ENCODE results near the gene WDR93. TPM values are rescaled to one million over a fixed set of nuclear protein-coding genes. Genes with fewer than 3 reads are reported as not detected.

The WDR93 gene
- total and polyA plus RNA-seq, 2 donors (not counting 1 experiment from before 2014, with no cell fraction given): 0.12 TPM; not detected in 1

GRCh38 chr15:89656116-89656815 lies 34.3 kb upstream of the WDR93 start:
- Histone ChIP-seq H2AFZ (ENCODE audit: insufficient read depth, low read depth, low read length, poor library complexity, severe bottlenecking) (no peak overlapping the region), H3K4me1 (ENCODE audit: control insufficient read depth in 2 of 2, insufficient read depth in 2 of 2, low read length in 2 of 2) (peaks cover 10% of the 10 kb centered on the region in 2 donors), H3K27ac (ENCODE audit: low read length in 2 of 2) (no peak overlapping the region), H4K20me1 (ENCODE audit: control insufficient read depth, insufficient read depth, low read length, poor library complexity, severe bottlenecking) (no peaks in the 10 kb centered on the region), H3K36me3 (replicated peaks in 1 of 2; ENCODE audit: control extremely low read depth in 1 of 2, control insufficient read depth in 1 of 2, extremely low read depth in 1 of 2, insufficient read depth in 2 of 2, low read length in 1 of 2) (no peaks in the 10 kb centered on the region), H3K9me3 (ENCODE audit: control extremely low read depth in 1 of 3, control insufficient read depth in 2 of 3, insufficient read depth in 1 of 3, low read length in 2 of 3) (peaks cover 0 to 6% (median 0%) of the 10 kb centered on the region in 3 donors), H3K9ac (ENCODE audit: low read length) (no peak overlapping the region), H3K27me3 (replicated peaks in 1 of 4; ENCODE audit: control extremely low read depth in 1 of 4, control insufficient read depth in 3 of 4, insufficient read depth in 4 of 4, low read length in 3 of 4) (peaks cover 0 to 28% (median 17%) of the 10 kb centered on the region in 4 experiments), H3K79me2 (ENCODE audit: control insufficient read depth, insufficient read depth, low read length) (no peaks in the 10 kb centered on the region), H3K4me3 (ENCODE audit: control extremely low read depth in 1 of 5, extremely low read depth in 1 of 5, insufficient read depth in 1 of 5, low read depth in 2 of 5, low read length in 4 of 5) (no peak overlapping the region), H3K4me2 (replicated peaks; ENCODE audit: low read depth, low read length, poor library complexity, severe bottlenecking) (no peak overlapping the region)
- POLR2A ChIA-PET: no interaction called here
- H3K27me3 Mint-ChIP-seq: peaks cover 60% of the 10 kb centered on the region
- no peaks in the 10 kb centered on the region for H3K9me3 Mint-ChIP-seq (ENCODE audit: insufficient read depth)
- H3K4me3 Mint-ChIP-seq: peak overlapping the region; percentile 78
- DNase-seq (no peak), ATAC-seq (ENCODE audit: low read depth) (no peak)
- H3K4me1 Mint-ChIP-seq: peaks cover 11% of the 10 kb centered on the region
- TF ChIP-seq EZH2 (IDR thresholded peaks at IDR 0.05; ENCODE audit: borderline replicate concordance, insufficient read depth, low read depth, low read length, poor library complexity, severe bottlenecking): no peak
- no peak for TF ChIP-seq CTCF (IDR thresholded peaks at IDR 0.05)
- no peak overlapping the region for H3K27ac Mint-ChIP-seq
- intact Hi-C loops (cut with micrococcal nuclease): no loop called here
- WGBS (ENCODE audit: insufficient coverage): 95% methylated on average over 4 of the region's 7 CpGs
- CTCF ChIA-PET: interaction anchor here (0.5 kb wide), 1 partner anchor 695 kb away, joined by 5 read pairs; no protein-coding TSS in a partner anchor

- intact Hi-C loops (cut with micrococcal nuclease): no loop called here
- POLR2A ChIA-PET: no interaction called here
- peaks cover 70% of the 10 kb centered on the region for H3K27me3 Mint-ChIP-seq
- H3K4me3 Mint-ChIP-seq: no peak overlapping the region
- CTCF ChIA-PET: no interaction called here
- no peak for TF ChIP-seq CTCF (IDR thresholded peaks at IDR 0.05)
- no peak for TF ChIP-seq EZH2 (IDR thresholded peaks at IDR 0.05; ENCODE audit: borderline replicate concordance, insufficient read depth, low read depth, low read length, poor library complexity, severe bottlenecking)
- H3K27ac Mint-ChIP-seq: no peak overlapping the region
- no peaks in the 10 kb centered on the region for H4K20me1 ChIP-seq (ENCODE audit: control insufficient read depth, insufficient read depth, low read length, poor library complexity, severe bottlenecking)
- ATAC-seq (ENCODE audit: low read depth) (no peak), DNase-seq (no peak)
- no peak overlapping the region for H3K9ac ChIP-seq (ENCODE audit: low read length)
- 94% methylated on average over 2 of the region's 5 CpGs for WGBS (ENCODE audit: insufficient coverage)
- no peaks in the 10 kb centered on the region for H3K79me2 ChIP-seq (ENCODE audit: control insufficient read depth, insufficient read depth, low read length)
- H3K9me3 ChIP-seq (ENCODE audit: control extremely low read depth in 1 of 3, control insufficient read depth in 2 of 3, insufficient read depth in 1 of 3, low read length in 2 of 3): peaks cover 0 to 5% (median 0%) of the 10 kb centered on the region in 3 donors
- no peak overlapping the region for H3K27ac ChIP-seq (ENCODE audit: low read length in 2 of 2)
- no peak overlapping the region for H3K4me3 ChIP-seq (ENCODE audit: control extremely low read depth in 1 of 5, extremely low read depth in 1 of 5, insufficient read depth in 1 of 5, low read depth in 2 of 5, low read length in 4 of 5)
- H3K4me1 ChIP-seq (ENCODE audit: control insufficient read depth in 2 of 2, insufficient read depth in 2 of 2, low read length in 2 of 2): peaks cover 10% of the 10 kb centered on the region in 2 donors
- H3K4me2 ChIP-seq (replicated peaks; ENCODE audit: low read depth, low read length, poor library complexity, severe bottlenecking): no peak overlapping the region
- H3K9me3 Mint-ChIP-seq (ENCODE audit: insufficient read depth): no peaks in the 10 kb centered on the region
- peaks cover 0 to 28% (median 17%) of the 10 kb centered on the region in 4 experiments for H3K27me3 ChIP-seq (replicated peaks in 1 of 4; ENCODE audit: control extremely low read depth in 1 of 4, control insufficient read depth in 3 of 4, insufficient read depth in 4 of 4, low read length in 3 of 4)
- no peaks in the 10 kb centered on the region for H3K36me3 ChIP-seq (replicated peaks in 1 of 2; ENCODE audit: control extremely low read depth in 1 of 2, control insufficient read depth in 1 of 2, extremely low read depth in 1 of 2, insufficient read depth in 2 of 2, low read length in 1 of 2)
- no peak overlapping the region for H2AFZ ChIP-seq (ENCODE audit: insufficient read depth, low read depth, low read length, poor library complexity, severe bottlenecking)
- peaks cover 11% of the 10 kb centered on the region for H3K4me1 Mint-ChIP-seq
These were observed 32.9 kb upstream of the WDR93 start for GRCh38 chr15:89657686-89658200.
